HG03103 (cell line): ENCODE measurements around the gene EYS.
"Not testable (repeated sequence)": the region's sequence is repeated elsewhere in the genome, so short reads cannot be mapped to it uniquely, and the experiment has no call there.

Experiments
- ATAC-seq: cut with Tn5 transposase; IDR thresholded peaks from one replicate; pipeline ENCODE4 v1.9.1; 2021; ENCODE audit warnings: low read depth; ENCODE audit not compliant: unreplicated experiment

The EYS gene

DNA sequence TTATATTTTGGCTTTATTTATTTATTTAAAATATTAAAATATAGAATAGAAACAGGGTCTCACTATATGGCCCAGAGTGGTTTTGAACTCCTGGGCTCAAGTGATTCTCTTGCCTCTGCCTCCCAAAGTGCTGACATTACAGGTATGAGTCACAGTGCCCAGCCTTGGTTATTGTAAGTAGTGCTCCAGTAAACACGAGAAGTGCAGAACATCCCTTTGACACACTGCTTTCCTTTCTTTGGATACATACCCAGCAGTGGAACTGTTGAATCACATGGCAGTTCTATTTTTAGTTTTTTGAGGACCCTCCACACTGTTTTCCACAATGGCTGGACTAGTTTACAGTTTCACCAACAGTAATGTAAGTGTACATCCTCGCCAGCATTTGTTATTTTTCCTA is 1867.5 kb downstream of the EYS start:
- no peak for ATAC-seq

- ATAC-seq: not testable (repeated sequence)
Measured at GRCh38 chr6:63828678-63829077, 1878.3 kb downstream of the EYS start.

DNA sequence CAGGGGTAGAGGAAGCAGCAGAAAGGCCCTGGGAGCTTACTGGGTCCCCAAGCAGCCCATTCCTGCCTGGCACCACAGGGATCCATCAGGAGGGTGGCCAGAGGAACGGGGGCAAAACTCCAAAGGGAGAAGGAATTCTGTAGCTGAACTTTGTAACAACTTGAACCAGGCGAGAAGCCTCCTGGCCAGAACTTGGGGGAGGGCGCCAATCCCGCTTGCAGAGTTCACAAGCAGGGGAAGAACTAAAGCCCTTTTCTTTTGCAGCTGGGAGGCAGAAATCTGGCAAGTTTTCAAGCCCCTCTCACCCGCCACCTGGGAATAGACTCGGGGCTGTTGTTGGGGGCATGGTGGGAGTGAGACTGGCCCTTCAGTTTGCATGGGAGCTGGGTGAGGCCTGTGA is 1882.3 kb downstream of the EYS start:
- no peak for ATAC-seq

DNA sequence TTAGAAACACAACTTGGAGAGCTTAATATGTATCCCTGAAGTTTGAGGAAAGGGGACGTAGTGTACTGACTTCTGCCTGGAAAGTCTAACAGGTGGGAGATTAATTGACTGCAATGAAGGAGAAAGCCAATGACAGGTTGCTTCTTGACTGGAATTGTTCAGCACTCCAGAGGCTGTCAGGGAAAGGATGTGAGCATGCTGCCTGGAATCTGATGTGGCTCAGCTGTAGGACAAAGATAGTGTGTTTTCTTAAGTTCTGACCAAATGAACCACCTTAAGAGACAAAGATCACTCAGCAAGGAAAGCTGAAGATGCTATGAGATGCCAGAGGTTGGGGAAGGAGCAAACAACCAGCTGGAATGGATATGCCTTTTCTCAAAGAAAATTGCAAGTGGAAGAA is 1885.6 kb downstream of the EYS start:
- ATAC-seq: no peak

- no peak for ATAC-seq
Measured at GRCh38 chr6:63819831-63820230, 1887.2 kb downstream of the EYS start.

DNA sequence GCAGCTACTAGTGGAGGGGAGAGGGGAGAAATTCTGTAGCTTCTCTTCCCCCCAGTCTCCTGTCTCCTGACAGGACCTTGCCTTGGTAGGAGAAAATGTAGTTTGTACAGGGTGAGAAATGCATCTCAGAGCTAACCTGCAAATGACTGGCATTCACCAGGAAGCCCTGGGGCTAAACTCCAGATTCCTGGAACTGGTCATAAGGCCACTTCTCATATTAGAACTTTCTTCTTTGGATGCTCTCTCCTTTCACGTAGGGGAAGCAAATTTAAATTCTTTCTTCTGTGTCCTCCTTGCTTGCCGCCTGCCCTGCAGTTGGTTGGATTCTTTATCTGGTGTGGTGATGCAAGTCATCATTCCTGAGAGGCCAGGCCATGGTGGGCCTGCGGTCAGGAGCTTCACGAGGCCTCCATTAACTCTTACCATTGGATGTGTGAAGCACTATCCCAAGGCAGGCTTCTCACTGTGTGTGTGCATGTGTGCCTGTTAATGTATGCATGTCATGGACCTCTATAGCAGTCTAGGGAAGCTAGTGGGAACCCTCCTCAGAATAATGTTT is 1889.5 kb downstream of the EYS start:
- no peak for ATAC-seq

- no peak for ATAC-seq
Measured at GRCh38 chr6:63816982-63817436, 1890.0 kb downstream of the EYS start.

- ATAC-seq: no peak
Measured at GRCh38 chr6:63816401-63816981, 1890.5 kb downstream of the EYS start.

DNA sequence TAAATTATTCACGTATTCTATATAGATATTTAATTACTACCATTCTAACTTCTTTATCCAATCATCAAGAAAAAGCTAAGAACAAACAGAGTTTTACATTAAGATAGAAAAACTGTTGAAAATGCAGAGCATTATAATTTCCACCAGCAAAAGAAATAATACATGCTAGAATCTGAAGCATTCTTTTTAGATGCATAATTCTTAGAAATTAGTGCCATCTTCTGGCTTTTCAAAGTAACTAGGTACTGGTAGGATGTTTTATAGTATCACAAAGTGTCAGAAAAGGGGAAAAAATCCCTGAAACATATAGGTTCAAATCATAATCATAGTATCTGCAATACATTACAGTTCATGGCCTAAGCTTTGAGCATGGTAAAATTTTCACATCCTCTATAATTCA is 1892.6 kb downstream of the EYS start:
- ATAC-seq: no peak

DNA sequence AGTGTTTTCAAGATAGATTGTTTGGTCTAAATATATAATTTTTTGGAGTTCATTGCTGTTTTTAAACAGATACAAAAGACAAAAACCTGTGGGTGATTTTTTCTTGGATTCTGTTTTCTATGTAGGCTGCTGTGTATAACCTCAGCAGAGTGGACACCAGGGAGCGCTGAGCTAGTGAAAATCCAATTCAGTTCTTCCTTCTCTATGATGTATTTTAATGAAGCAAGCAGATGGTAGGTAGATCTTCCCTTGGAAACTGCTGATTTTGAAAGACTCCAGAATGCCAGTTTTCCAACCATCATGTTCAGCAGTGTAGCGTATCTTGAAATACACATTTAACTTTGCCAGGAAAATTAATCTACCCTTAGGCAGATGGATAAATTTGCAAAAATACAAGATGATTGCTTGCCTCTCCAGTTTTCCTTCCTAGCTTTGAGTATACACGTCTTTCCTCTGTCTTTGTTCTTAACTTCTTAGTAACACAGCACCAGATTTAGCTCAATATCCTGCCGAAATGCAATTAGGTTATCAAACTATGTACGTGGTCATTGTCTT is 1893.4 kb downstream of the EYS start:
- no peak for ATAC-seq

DNA sequence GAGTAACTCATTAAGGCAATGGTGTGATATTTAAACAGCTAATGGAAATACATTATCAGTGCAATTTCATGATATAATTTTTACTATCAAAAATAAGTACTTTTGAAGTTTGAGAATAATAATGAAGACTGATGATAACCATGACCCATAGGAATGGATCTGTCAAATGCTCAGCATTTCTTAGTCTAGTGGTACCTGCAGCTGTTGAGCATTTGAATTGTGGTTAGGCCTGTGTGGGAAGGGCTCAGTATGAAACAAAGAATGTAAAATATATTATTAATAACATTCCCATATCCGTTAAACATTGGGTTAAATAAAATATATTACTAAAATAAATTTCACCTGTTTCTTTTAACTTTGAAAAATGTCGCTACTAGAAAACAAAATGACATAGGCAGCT is 1898.5 kb downstream of the EYS start:
- no peak for ATAC-seq

DNA sequence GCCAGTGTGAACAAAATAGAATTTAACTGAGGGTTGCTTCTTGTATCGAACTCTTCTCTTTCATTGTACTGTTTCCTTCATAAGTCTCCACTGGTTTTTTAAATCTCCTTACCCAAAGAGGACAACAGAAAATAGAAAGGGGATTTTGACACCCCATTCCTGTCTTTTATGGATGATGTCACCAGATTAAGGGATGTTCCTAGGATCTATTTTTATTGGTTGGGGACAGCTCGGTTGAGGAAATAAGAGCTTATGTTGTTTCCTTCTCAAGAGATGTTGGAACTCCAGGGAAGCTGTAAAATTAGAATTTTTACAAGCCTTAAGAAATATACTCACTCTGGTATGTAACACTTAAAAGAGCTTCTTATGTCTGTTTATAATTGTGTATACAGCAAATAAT is 1900.0 kb downstream of the EYS start:
- no peak for ATAC-seq

DNA sequence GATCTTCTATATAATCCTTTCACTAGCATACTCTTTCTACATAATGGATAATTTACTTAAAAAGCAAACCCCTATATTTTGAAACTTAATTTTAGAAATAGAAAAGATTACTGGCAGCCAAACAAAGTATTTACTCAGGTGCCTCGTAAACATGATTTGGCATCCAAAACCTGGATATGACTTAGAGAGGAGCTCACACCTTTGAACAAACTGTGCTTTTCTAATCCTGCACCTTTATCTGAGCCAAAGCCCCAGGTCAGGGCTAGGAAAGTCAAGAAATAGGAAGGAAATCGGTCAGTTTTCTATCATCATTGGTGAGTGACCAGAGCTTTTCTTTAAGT is 1900.5 kb downstream of the EYS start:
- ATAC-seq: no peak

DNA sequence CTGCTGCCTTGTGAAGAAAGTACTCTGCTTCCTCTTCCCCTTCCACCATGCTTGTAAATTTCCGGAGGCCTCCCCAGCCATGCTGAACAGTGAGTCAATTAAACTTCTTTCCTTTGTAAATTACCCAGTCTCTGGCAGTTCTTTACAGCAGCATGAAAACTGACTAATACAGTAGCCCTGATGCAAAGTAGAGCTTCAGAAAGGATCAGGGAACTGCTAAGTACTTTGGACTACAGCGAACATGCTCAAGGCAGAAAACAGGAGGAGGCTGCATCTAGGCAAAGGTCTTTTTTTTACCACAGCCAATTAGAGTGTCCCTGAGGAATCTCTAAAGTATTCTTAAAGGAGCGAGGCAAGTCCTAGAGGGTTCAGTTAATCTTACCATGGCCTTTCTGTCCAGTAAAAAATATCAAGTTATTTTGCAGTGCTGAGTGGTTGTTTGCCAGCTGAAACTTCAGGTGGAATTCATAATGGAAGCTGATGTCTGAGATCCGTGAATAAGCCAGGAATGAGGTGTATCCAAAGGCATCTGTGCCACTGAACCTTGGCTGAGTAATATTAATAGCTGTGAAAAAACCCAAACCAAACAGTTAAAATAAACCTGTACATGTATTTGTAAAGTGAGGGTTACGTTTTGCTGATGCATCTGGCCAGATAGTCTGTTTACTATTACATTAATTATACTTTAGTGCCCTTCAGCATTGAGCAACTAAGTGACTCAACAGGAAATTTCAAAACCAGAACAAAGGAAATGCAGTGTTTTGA is 1901.0 kb downstream of the EYS start:
- no peak for ATAC-seq

DNA sequence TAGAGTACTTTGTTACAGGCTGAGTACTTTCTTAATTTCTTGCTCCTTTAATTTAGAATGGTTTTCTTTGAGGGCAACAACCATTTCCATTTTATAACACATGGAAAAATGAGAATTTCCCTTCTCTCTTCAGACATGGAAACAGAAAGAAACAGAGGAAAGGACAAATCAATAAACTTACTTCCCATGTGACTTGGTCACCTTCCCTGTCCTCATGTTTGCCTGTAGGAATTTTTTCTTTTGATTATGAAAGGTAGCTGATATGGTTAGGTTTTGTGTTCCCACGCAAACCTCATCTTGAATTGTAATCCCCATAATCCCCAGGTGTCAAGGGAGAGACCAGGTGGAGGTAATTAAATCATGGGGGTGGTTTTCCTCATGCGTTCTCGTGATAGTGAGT is 1901.7 kb downstream of the EYS start:
- ATAC-seq: no peak

DNA sequence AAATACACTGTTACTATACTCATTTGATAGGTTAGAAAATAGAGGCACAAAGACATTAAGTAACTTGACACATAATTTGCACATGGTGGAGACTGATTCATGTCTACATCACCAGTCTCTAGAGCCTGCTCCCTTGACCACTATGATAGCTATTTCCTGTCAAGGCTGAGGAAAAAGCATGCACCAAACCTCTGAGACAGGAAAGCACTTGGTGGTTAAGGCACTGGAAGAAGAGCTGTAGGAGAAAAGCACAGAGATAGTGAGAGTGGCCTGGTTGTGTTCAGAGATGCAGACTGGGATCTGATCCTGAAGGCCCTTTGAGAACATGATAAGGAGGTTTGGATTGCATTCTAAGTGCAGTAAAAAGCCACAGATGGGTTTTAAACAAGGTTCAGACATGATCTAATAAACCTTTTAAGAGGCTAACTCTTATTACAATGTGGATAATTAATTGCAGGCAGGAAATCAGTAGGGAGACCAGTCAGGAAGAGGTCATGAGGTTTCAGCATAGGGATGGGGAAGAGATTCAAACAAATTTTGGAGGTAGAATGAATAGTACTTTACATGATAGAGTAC is 1902.6 kb downstream of the EYS start:
- no peak for ATAC-seq

- no peak for ATAC-seq
Measured at GRCh38 chr6:63803371-63803770, 1903.7 kb downstream of the EYS start.

DNA sequence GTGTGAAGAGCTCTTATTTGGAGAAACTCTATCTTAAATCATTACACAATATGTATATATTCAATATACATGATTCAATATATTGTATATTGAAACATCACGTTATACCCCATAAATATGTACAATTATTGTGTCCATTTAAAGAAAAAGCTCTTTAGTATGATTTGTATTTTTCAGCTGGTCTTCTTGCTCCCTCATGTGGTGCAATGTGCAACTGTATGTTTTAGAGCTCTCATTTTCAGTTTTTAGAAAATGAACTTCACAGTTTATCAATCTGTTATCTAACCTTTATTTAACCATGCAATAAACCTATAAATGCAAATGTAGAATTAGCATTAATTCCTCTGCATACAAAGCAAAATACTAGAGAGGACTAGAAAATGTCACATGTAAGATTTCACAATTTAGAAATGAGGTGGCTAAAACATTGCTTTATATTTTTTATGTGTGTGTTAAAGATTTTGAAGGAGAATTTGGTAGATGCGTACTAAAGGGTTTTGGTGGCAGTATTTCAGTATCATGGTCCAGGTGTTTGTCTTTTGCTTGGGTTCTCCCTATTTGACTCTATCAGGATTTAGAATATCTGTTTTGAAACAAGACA is 1904.3 kb downstream of the EYS start:
- ATAC-seq: no peak

GRCh38 chr6:63800386-63800785 is 1906.6 kb downstream of the EYS start:
- not testable (repeated sequence) for ATAC-seq

- no peak for ATAC-seq
Measured at GRCh38 chr6:63799813-63800212, 1907.2 kb downstream of the EYS start.

- no peak for ATAC-seq
Measured at GRCh38 chr6:63799313-63799712, 1907.7 kb downstream of the EYS start.
